ENCODE measurements around the gene CDK5. TPM values are rescaled to one million over a fixed set of nuclear protein-coding genes. Genes with fewer than 3 reads are reported as not detected.
A peak's percentile ranks its signal among the peaks of the same experiment; 100 is the strongest.

The CDK5 gene
- total and polyA plus RNA-seq, 9 of the 15 experiments (the other 6 are each of a cell fraction or from before 2014, with no cell fraction given), result 3.2 to 38.0 (median 27.5) TPM

- TF ChIP-seq ESRRA (IDR thresholded peaks at IDR 0.05; ENCODE audit: borderline replicate concordance, low read depth) (peak; percentile 65), GATAD2A (IDR thresholded peaks at IDR 0.05) (peak; percentile 98), ETV5 (CRISPR knock-in tag; IDR thresholded peaks at IDR 0.05; ENCODE audit: low read depth) (peak; percentile 67; the same call in 1 of the 2 replicates), NR2C2 (CRISPR knock-in tag; IDR thresholded peaks at IDR 0.05) (no peak), NR2C2 (tag; IDR thresholded peaks at IDR 0.05) (no peak), TARDBP (IDR thresholded peaks at IDR 0.05) (peak; percentile 74; the same call in 1 of the 2 replicates), ZNF23 (CRISPR knock-in tag; IDR thresholded peaks at IDR 0.05) (no peak), ZNF764 (CRISPR knock-in tag; IDR thresholded peaks at IDR 0.05; ENCODE audit: low read depth) (no peak), ZNF212 (CRISPR knock-in tag; IDR thresholded peaks at IDR 0.05) (0 out of 2 replicates have a peak, but pooled peaks have one; percentile 58), SLC30A9 (CRISPR knock-in tag; IDR thresholded peaks at IDR 0.05) (no peak), ZC3H8 (IDR thresholded peaks at IDR 0.05) (peak; percentile 50; the same call in 1 of the 2 replicates), HDAC2 (IDR thresholded peaks at IDR 0.05) (peak; percentile 92; the same call in 1 of the 2 replicates), MXD1 (CRISPR knock-in tag; IDR thresholded peaks at IDR 0.05; ENCODE audit: borderline replicate concordance, poor library complexity, severe bottlenecking) (no peak), ARID3B (CRISPR knock-in tag; IDR thresholded peaks at IDR 0.05; ENCODE audit: borderline replicate concordance) (no peak), XRCC5 (IDR thresholded peaks at IDR 0.05; ENCODE audit: low read depth, low read length) (peak; percentile 96), EWSR1 (IDR thresholded peaks at IDR 0.05; ENCODE audit: borderline replicate concordance, low read depth, partially characterized antibody) (no peak), NFIX (CRISPR knock-in tag; IDR thresholded peaks at IDR 0.05; ENCODE audit: low read depth) (no peak)
- TF ChIP-seq, protein P1, sequence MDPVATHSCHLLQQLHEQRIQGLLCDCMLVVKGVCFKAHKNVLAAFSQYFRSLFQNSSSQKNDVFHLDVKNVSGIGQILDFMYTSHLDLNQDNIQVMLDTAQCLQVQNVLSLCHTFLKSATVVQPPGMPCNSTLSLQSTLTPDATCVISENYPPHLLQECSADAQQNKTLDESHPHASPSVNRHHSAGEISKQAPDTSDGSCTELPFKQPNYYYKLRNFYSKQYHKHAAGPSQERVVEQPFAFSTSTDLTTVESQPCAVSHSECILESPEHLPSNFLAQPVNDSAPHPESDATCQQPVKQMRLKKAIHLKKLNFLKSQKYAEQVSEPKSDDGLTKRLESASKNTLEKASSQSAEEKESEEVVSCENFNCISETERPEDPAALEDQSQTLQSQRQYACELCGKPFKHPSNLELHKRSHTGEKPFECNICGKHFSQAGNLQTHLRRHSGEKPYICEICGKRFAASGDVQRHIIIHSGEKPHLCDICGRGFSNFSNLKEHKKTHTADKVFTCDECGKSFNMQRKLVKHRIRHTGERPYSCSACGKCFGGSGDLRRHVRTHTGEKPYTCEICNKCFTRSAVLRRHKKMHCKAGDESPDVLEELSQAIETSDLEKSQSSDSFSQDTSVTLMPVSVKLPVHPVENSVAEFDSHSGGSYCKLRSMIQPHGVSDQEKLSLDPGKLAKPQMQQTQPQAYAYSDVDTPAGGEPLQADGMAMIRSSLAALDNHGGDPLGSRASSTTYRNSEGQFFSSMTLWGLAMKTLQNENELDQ (CRISPR knock-in tag; IDR thresholded peaks at IDR 0.05; ENCODE audit: borderline replicate concordance), result no peak
- TF ChIP-seq, protein P2, sequence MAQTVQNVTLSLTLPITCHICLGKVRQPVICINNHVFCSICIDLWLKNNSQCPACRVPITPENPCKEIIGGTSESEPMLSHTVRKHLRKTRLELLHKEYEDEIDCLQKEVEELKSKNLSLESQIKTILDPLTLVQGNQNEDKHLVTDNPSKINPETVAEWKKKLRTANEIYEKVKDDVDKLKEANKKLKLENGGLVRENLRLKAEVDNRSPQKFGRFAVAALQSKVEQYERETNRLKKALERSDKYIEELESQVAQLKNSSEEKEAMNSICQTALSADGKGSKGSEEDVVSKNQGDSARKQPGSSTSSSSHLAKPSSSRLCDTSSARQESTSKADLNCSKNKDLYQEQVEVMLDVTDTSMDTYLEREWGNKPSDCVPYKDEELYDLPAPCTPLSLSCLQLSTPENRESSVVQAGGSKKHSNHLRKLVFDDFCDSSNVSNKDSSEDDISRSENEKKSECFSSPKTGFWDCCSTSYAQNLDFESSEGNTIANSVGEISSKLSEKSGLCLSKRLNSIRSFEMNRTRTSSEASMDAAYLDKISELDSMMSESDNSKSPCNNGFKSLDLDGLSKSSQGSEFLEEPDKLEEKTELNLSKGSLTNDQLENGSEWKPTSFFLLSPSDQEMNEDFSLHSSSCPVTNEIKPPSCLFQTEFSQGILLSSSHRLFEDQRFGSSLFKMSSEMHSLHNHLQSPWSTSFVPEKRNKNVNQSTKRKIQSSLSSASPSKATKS (CRISPR knock-in tag; IDR thresholded peaks at IDR 0.05), result no peak
- TF ChIP-seq, protein P3, sequence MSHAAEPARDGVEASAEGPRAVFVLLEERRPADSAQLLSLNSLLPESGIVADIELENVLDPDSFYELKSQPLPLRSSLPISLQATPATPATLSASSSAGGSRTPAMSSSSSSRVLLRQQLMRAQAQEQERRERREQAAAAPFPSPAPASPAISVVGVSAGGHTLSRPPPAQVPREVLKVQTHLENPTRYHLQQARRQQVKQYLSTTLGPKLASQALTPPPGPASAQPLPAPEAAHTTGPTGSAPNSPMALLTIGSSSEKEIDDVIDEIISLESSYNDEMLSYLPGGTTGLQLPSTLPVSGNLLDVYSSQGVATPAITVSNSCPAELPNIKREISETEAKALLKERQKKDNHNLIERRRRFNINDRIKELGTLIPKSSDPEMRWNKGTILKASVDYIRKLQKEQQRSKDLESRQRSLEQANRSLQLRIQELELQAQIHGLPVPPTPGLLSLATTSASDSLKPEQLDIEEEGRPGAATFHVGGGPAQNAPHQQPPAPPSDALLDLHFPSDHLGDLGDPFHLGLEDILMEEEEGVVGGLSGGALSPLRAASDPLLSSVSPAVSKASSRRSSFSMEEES (CRISPR knock-in tag; IDR thresholded peaks at IDR 0.05), result 0 out of 2 replicates have a peak, but pooled peaks have one; percentile 2
Observed at GRCh38 chr7:151017953-151018420, 39.7 kb downstream of the CDK5 start (continued).

All from K562 (cell line).